Endometrium (tissue), 2 donors: ENCODE measurements around the gene GALNT9.

Experiments used
- FAIRE-seq: peaks from 2 replicates; lab custom pipeline; 2012; peaks lifted over from hg19 to GRCh38; lab: Jason Lieb, UNC
- donor health status: control.
- donor health status: control.

The GALNT9 gene

GRCh38 chr12:132168311-132169031 lies 160.9 kb downstream of the GALNT9 start:
- FAIRE-seq: no peak

DNA sequence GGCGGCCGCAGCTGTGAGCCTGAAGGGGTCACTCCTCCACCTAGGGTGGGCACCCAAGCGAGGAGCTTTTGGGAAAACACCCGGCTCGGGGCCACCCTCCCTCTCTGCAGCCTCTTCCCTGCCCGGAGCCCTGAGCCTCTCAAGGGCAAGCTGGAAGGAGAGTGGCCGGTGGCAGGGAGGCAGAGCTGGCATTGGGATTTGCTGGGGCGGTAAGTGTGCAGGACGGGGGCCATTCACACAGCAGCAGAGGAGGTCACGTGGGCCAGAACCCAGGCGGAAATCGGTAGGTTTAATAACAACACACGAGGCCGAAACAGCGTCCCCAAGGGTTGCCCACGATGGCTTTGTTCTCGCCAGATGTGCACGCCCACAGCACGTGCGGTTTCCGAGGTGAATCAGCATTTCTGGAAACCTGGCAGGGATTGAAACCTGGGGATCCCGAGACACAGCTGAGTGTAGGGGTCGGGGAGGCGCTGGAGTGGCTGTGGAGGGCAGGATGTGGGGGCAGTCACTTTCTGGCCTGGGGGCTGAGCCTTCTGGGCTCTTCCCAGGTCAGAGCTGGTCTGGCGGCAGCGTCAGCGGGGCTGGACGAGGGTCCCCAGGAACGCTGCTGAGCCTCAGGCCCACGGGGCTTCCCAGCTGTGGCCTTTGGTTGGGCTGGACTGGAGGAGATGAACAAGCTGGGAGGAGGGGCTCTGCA lies 161.6 kb downstream of the GALNT9 start:
- no peak for FAIRE-seq

- FAIRE-seq: no peak
Measured at GRCh38 chr12:132166801-132167591, 162.4 kb downstream of the GALNT9 start.

- FAIRE-seq: no peak
Measured at GRCh38 chr12:132166093-132166492, 163.3 kb downstream of the GALNT9 start.

- FAIRE-seq: no peak
Measured at GRCh38 chr12:132165584-132165983, 163.8 kb downstream of the GALNT9 start.

- FAIRE-seq: no peak
Measured at GRCh38 chr12:132164426-132164825, 165.0 kb downstream of the GALNT9 start.

DNA sequence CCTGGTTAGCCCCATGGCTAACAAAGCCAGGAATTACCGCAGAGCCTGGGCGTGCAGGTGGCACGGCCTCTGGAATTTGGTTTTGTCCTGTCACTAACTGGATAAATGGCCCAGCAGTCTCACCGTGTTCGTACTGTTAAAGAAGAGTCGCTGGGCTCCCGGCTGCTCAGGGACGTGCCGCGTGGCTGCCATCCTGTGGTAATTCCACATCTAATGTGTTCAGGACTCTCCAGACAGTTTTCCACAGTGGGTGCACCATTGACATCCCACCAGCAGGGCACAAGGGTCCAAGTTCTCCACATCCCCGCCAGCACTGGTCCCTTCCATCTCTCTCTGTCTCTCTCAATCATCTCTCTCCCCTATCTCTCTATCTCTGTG lies 165.5 kb downstream of the GALNT9 start:
- FAIRE-seq: no peak

GRCh38 chr12:132163041-132163910 lies 166.1 kb downstream of the GALNT9 start:
- no peak for FAIRE-seq

- FAIRE-seq: no peak
Measured at GRCh38 chr12:132162508-132163031, 166.8 kb downstream of the GALNT9 start.

GRCh38 chr12:132161796-132162507 lies 167.4 kb downstream of the GALNT9 start:
- FAIRE-seq: no peak

DNA sequence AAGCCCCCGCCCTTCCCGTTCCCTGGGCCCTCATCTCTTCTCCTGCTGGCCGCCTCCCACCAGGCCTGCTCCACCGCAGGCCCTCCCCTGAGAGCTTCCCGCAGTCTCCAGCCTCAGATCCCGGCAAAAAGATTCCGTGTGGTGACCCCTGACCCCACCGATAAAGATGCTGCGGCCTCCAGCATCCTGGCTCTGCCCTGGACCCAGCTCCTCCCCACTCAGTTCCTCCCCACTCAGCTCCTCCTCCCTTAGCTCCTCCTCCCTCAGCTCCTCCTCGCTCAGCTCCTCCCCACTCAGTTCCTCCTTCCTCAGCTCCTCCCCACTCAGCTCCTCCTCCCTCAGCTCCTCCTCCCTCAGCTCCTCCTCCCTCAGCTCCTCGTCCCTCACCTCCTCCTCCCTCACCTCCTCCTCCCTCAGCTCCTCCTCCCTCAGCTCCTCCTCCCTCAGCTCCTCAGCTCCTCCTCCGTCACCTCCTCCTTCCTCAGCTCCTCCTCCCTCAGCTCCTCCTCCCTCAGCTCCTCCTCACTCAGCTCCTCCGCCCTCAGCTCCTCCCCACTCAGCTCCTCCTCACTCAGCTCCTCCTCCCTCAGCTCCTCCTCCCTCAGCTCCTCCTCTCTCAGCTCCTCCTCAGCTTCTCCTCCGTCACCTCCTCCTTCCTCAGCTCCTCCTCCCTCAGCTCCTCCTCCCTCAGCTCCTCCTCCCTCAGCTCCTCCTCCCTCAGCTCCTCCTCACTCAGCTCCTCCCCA lies 168.2 kb downstream of the GALNT9 start:
- FAIRE-seq: no peak

- no peak for FAIRE-seq
Measured at GRCh38 chr12:132160601-132161035, 168.8 kb downstream of the GALNT9 start.

DNA sequence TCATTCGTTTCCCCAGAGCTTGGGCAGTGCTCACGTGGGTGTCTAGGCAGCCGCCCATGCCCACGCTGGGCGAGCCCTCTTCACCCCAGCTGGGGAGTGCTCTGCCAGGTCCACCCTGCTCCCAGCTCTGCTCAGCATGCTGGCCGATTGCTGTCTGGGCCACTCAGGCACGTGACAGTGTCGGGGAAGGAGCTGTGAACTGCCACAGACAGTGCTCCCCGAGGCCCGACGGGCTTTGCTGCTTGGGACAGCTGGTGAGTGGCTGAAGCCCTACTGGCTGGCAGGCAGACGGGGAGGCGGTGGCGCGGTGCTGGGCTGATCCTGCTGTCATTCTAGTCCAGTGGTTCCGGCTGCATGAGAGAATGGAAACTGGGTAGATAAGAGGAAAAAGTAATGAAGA lies 169.4 kb downstream of the GALNT9 start:
- no peak for FAIRE-seq

GRCh38 chr12:132159555-132160003 lies 169.8 kb downstream of the GALNT9 start:
- FAIRE-seq: no peak

GRCh38 chr12:132158677-132159554 lies 170.5 kb downstream of the GALNT9 start:
- FAIRE-seq: no peak

DNA sequence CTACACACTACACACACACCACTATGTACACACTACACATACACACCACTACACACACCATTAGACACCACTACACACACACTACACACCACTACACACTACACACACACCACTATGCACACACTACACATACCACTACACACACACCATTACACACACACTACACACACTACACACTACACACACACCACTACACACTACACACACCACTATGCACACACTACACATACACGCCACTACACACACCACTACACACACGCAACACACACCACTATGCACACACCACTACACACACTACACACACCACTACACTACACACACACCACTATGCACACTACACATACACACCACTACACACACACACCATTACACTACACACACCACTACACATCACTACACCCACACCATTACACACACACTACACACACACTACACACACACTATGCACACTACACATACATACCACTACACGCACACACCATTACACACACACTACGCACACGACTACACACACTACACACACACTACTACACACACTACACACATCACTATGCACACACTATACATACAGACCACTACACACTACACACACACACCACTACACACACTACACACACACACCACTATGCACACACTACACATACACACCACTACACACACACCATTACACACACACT lies 171.5 kb downstream of the GALNT9 start:
- no peak for FAIRE-seq

GRCh38 chr12:132156573-132157325 lies 172.6 kb downstream of the GALNT9 start:
- no peak for FAIRE-seq
